Ovary (tissue), 3 donors: ENCODE data around the gene HSD17B3.

ENCODE experiments used
- CTCF ChIP-seq, 3 donors: fragments of 450-650 bp in 2 of 3; fragments of 200-600 bp in 1 of 3; IDR thresholded peaks; one replicate each; pipeline versions ENCODE4 v1.5.1 to v1.8.0; 2016 to 2022; ENCODE audit warnings: antibody characterized with exemption in 3 of 3, mild to moderate bottlenecking in 1 of 3
- EP300 ChIP-seq: sonication (generic); formaldehyde crosslinking; IDR thresholded peaks from one replicate; pipeline ENCODE4 v1.6.1; 2017; ENCODE audit warnings: antibody characterized with exemption
- POLR2A ChIP-seq: fragments of 450-650 bp; IDR thresholded peaks from one replicate; pipeline ENCODE4 v1.6.1; 2017; ENCODE audit warnings: antibody characterized with exemption, mild to moderate bottlenecking, moderate library complexity
- donor health status: DM: no; HTN: no; CAD: no.

- TF ChIP-seq CTCF (IDR thresholded peaks at IDR 0.05) (no peak), EP300 (no peak), POLR2A (no peak)
Measured at GRCh38 chr9:96350866-96351265, 48.9 kb upstream of the HSD17B3 start.
